WERI-Rb-1 (cell line): ENCODE results near the gene CERS5.
"Not testable (repeated sequence)": the region's sequence is repeated elsewhere in the genome, so short reads cannot be mapped to it uniquely, and the experiment has no call there.

ENCODE experiments used
- DNase-seq: peaks from one replicate; pipeline ENCODE4 v3.0.0-alpha.2; 2020
- H3K27ac ChIP-seq: fragments of 250-450 bp; sonication (Bioruptor Pico); 2 replicates; pipeline ENCODE4 v1.5.1; 2020; ENCODE audit warnings: mild to moderate bottlenecking, moderate library complexity
- H3K27me3 ChIP-seq: fragments of 250-450 bp; sonication (Bioruptor Pico); 2 replicates; pipeline ENCODE4 v1.5.1; 2021; ENCODE audit warnings: mild to moderate bottlenecking, low read depth, moderate library complexity; ENCODE audit not compliant: insufficient read depth, severe bottlenecking
- H3K36me3 ChIP-seq: fragments of 250-450 bp; sonication (Bioruptor Pico); 2 replicates; pipeline ENCODE4 v1.5.1; 2020; ENCODE audit warnings: mild to moderate bottlenecking, moderate library complexity
- H3K4me3 ChIP-seq: 2 replicates; pipeline ENCODE4 v1.5.1; 2011; ENCODE audit warnings: low read depth, mild to moderate bottlenecking, control low read depth, low read length
- H3K9me3 ChIP-seq: fragments of 250-450 bp; sonication (Bioruptor Pico); 2 replicates; pipeline ENCODE4 v1.5.1; 2021; ENCODE audit warnings: mild to moderate bottlenecking, moderate library complexity; ENCODE audit not compliant: severe bottlenecking
- TF ChIP-seq, protein P1 (sequence below): IDR thresholded peaks from 2 replicates; pipeline ENCODE4 v1.5.1; 2011; ENCODE audit warnings: low read depth, mild to moderate bottlenecking, control low read depth, inconsistent platforms, low read length

CERS5 gene

GRCh38 chr12:50157259-50157658 is 9.9 kb downstream of the CERS5 start:
- no peak overlapping the region for H3K27ac ChIP-seq
- H3K27me3 ChIP-seq = no peaks in the 10 kb centered on the region
- H3K4me3 ChIP-seq = no peak overlapping the region
- no peak for DNase-seq
- H3K36me3 ChIP-seq = no peaks in the 10 kb centered on the region
- TF ChIP-seq, protein P1, sequence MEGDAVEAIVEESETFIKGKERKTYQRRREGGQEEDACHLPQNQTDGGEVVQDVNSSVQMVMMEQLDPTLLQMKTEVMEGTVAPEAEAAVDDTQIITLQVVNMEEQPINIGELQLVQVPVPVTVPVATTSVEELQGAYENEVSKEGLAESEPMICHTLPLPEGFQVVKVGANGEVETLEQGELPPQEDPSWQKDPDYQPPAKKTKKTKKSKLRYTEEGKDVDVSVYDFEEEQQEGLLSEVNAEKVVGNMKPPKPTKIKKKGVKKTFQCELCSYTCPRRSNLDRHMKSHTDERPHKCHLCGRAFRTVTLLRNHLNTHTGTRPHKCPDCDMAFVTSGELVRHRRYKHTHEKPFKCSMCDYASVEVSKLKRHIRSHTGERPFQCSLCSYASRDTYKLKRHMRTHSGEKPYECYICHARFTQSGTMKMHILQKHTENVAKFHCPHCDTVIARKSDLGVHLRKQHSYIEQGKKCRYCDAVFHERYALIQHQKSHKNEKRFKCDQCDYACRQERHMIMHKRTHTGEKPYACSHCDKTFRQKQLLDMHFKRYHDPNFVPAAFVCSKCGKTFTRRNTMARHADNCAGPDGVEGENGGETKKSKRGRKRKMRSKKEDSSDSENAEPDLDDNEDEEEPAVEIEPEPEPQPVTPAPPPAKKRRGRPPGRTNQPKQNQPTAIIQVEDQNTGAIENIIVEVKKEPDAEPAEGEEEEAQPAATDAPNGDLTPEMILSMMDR = no peak
- H3K9me3 ChIP-seq = no peaks in the 10 kb centered on the region

GRCh38 chr12:50156641-50157040 is 10.5 kb downstream of the CERS5 start:
- Histone ChIP-seq H3K27ac (no peak overlapping the region), H3K36me3 (no peaks in the 10 kb centered on the region), H3K9me3 (no peaks in the 10 kb centered on the region), H3K27me3 (no peaks in the 10 kb centered on the region), H3K4me3 (no peak overlapping the region)
- TF ChIP-seq, protein P1 = no peak
- peak; percentile 8 for DNase-seq

- H3K36me3 ChIP-seq, H3K4me3 ChIP-seq, H3K27me3 ChIP-seq, H3K9me3 ChIP-seq, H3K27ac ChIP-seq, DNase-seq: not testable (repeated sequence)
These were observed 12.2 kb downstream of the CERS5 start for GRCh38 chr12:50154947-50155346.

DNA sequence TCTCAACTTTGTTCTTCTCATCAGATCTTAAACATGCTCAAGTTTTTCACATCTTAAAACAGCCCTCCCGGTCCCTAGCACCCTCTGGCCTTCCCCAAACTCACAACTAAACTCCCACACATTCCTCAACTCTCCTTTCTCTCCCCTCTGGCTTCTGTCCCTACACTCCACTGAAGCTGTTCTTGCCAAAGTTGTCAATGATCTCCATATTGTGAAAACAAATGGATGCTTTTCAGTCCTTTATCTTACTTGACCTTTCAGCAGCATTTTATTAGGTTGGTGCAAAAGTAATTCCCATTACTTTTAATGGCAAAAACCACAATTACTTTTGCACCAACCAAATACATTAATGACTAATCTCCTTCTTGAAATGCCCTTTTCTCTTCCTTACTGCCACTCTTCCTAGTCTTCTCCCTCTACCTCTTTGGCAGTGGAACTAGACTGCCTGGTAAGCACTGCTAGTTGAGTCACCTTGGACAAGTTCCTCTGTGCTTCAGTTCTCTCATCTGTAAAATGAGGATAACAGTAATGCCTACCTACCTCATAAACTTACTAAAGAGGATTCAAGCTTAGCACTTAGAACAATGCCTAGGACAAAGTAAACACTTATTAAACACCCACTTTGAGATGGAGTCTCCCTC is 16.0 kb downstream of the CERS5 start:
- H3K9me3 ChIP-seq = no peaks in the 10 kb centered on the region
- no peaks in the 10 kb centered on the region for H3K27me3 ChIP-seq
- TF ChIP-seq, protein P1 = no peak
- no peak overlapping the region for H3K27ac ChIP-seq
- H3K4me3 ChIP-seq = no peak overlapping the region
- DNase-seq = no peak
- H3K36me3 ChIP-seq = no peaks in the 10 kb centered on the region

GRCh38 chr12:50149311-50149710 is 17.9 kb downstream of the CERS5 start:
- no peak for DNase-seq
- Histone ChIP-seq H3K27me3 (no peaks in the 10 kb centered on the region), H3K36me3 (peaks cover 3% of the 10 kb centered on the region; the same call in 1 of the 2 replicates), H3K27ac (no peak overlapping the region), H3K9me3 (no peaks in the 10 kb centered on the region), H3K4me3 (no peak overlapping the region)
- TF ChIP-seq, protein P1 = no peak

GRCh38 chr12:50148011-50148410 is 19.2 kb downstream of the CERS5 start:
- not testable (repeated sequence) for H3K4me3 ChIP-seq, H3K27ac ChIP-seq, H3K36me3 ChIP-seq, DNase-seq, H3K27me3 ChIP-seq, H3K9me3 ChIP-seq

GRCh38 chr12:50147281-50147680 is 19.9 kb downstream of the CERS5 start:
- Histone ChIP-seq H3K36me3 (peaks cover 12% of the 10 kb centered on the region; the same call in 1 of the 2 replicates), H3K27me3 (no peaks in the 10 kb centered on the region), H3K9me3 (no peaks in the 10 kb centered on the region), H3K4me3 (no peak overlapping the region), H3K27ac (no peak overlapping the region)
- TF ChIP-seq, protein P1 = no peak
- no peak for DNase-seq
